ENCODE measurements around the gene VEGFD.

Gene VEGFD

GRCh38 chrX:15384304-15384703, at the start of gene VEGFD:
TSS of gene VEGFD (minus strand) at chrX:15384413. CDS start at chrX:15383946, 467 bp downstream.
- no peak for DNase-seq

- no peak for DNase-seq
Observed at GRCh38 chrX:15430584-15430983, 46.4 kb upstream of the VEGFD start.

- no peak for DNase-seq
Observed at GRCh38 chrX:15430076-15430475, 45.9 kb upstream of the VEGFD start.

- no peak for DNase-seq
Observed at GRCh38 chrX:15425024-15425423, 40.8 kb upstream of the VEGFD start.

GRCh38 chrX:15418707-15419181, 34.5 kb upstream of the VEGFD start:
- DNase-seq = no peak

GRCh38 chrX:15418041-15418706, 34.0 kb upstream of the VEGFD start:
- no peak for DNase-seq

GRCh38 chrX:15416133-15416993, 32.1 kb upstream of the VEGFD start:
- DNase-seq = no peak

- no peak for DNase-seq
Observed at GRCh38 chrX:15413101-15413500, 28.9 kb upstream of the VEGFD start.

GRCh38 chrX:15410947-15411346, 26.7 kb upstream of the VEGFD start:
- DNase-seq = no peak

GRCh38 chrX:15410430-15410829, 26.2 kb upstream of the VEGFD start:
- DNase-seq = no peak

GRCh38 chrX:15405846-15406245, 21.6 kb upstream of the VEGFD start:
- DNase-seq = no peak

GRCh38 chrX:15404401-15405096, 20.3 kb upstream of the VEGFD start:
- DNase-seq = no peak

- DNase-seq = no peak
Observed at GRCh38 chrX:15401378-15401777, 17.2 kb upstream of the VEGFD start.

- DNase-seq = no peak
Observed at GRCh38 chrX:15399962-15400391, 15.8 kb upstream of the VEGFD start.

- no peak for DNase-seq
Observed at GRCh38 chrX:15398874-15399273, 14.7 kb upstream of the VEGFD start.

- no peak for DNase-seq
Observed at GRCh38 chrX:15395789-15396188, 11.6 kb upstream of the VEGFD start.

- no peak for DNase-seq
Observed at GRCh38 chrX:15391850-15392249, 7.6 kb upstream of the VEGFD start.

GRCh38 chrX:15382813-15383212, 1.4 kb downstream of the VEGFD start:
- DNase-seq = no peak

- DNase-seq = no peak
Observed at GRCh38 chrX:15376956-15377355, 7.3 kb downstream of the VEGFD start.

- no peak for DNase-seq
Observed at GRCh38 chrX:15373976-15374375, 10.2 kb downstream of the VEGFD start.

- no peak for DNase-seq
Observed at GRCh38 chrX:15366506-15367352, 17.5 kb downstream of the VEGFD start.

- no peak for DNase-seq
Observed at GRCh38 chrX:15359701-15360100, 24.5 kb downstream of the VEGFD start.

- DNase-seq = no peak
Observed at GRCh38 chrX:15358533-15358932, 25.7 kb downstream of the VEGFD start.
